Activated T-helper 1 cell treated with anti-CD3 and anti-CD28 coated beads, Interleukin-12 subunit alpha, Interleukin-12 subunit beta, Interleukin-2, Interleukin-4 antibody, amounts not matched to agents 30 ng/mL and 10 ng/mL and 1 ng/mL, durations not matched to agents 14 hours and 24 hours and 36 hours (primary cell): ENCODE results near the gene IFRD2. TPM values are rescaled to one million over a fixed set of nuclear protein-coding genes. Genes with fewer than 3 reads are reported as not detected.
"Not testable (repeated sequence)": the region's sequence is repeated elsewhere in the genome, so short reads cannot be mapped to it uniquely, and the experiment has no call there.

ENCODE experiments used
- DNase-seq: peaks from one replicate; pipeline ENCODE4 v3.0.0; 2021; ENCODE audit warnings: low spot score
- H3K27ac Mint-ChIP-seq: one replicate; pipeline ENCODE4 v1.8.0; 2021; ENCODE audit warnings: mild to moderate bottlenecking, mixed read lengths
- H3K27me3 Mint-ChIP-seq: one replicate; pipeline ENCODE4 v1.8.0; 2022; ENCODE audit warnings: mild to moderate bottlenecking, moderate library complexity, mixed read lengths; ENCODE audit not compliant: insufficient read depth
- H3K36me3 Mint-ChIP-seq: one replicate; pipeline ENCODE4 v1.8.0; 2021; ENCODE audit warnings: low read depth, mixed read lengths
- H3K4me1 Mint-ChIP-seq: one replicate; pipeline ENCODE4 v1.8.0; 2021; ENCODE audit warnings: low read depth, mixed read lengths
- H3K4me3 Mint-ChIP-seq: one replicate; pipeline ENCODE4 v1.8.0; 2021; ENCODE audit warnings: mild to moderate bottlenecking, moderate library complexity, mixed read lengths
- H3K9me3 Mint-ChIP-seq: one replicate; pipeline ENCODE4 v1.8.0; 2021; ENCODE audit warnings: mixed read lengths
- intact Hi-C: fragments of 100-400 bp; cut with micrococcal nuclease; formaldehyde crosslinking; loops from one replicate; pipeline ENCODE4 v1.15.1; 2024
- total RNA-seq: library from RNA; stranded (reverse); gene quantifications from 2 replicates; pipeline ENCODE4 v1.2.3, GENCODE V29; 2022

IFRD2 gene
- total RNA-seq, 1 donor from 2014 or later: 215 TPM

- Mint-ChIP-seq H3K27me3 (peaks cover 36% of the 10 kb centered on the region), H3K9me3 (no peaks in the 10 kb centered on the region), H3K4me1 (peaks cover 16% of the 10 kb centered on the region), H3K4me3 (no peak within 1 kb of the TSS), H3K36me3 (no peaks in the 10 kb centered on the region), H3K27ac (no peak within 1 kb of the TSS)
- intact Hi-C loops: no loop called here
- no peak for DNase-seq
Observed at GRCh38 chr3:50278880-50279224, 13.4 kb downstream of the IFRD2 start, which contains the start of gene LSMEM2. Gene LSMEM2, plus strand, starts transcription at chr3:50279087. Its CDS starts 27 bp downstream, at chr3:50279114.

DNA sequence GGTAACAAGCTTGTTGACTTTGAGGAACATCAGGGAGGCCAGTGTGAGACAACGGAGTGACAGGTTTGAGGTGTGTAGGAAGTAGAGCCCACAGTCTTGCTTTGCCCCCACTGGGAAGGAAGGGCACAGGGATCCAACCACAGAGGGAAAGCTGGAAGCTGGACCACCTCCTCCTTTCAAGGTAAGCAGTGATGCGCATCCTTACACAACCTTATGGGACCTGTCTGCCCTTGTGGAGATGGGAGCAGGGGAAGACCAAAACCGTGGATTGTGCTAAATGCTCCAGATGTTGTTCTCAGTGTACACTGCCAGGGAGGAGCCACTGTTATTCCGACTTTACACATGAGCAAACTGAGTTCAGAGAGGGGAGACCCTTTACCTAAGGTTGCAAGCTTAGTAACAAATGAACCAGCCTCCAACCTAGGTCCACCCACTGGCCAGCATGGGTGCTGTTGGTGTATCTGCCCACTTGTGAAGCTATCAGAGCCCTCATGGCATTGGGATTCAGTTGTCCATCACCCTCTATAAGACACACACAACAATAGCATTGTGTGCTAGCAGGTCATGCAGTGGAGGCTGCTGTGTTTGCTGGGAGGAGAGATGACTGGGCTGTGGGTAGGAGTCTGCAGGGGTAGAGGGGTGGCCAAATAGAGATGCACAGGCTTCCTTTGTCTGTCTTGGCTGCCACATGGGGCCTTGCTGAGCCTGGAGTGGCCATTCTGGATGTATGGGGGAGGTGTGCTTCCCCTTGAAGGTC, 13.9 kb downstream of the IFRD2 start:
- DNase-seq: no peak
- Mint-ChIP-seq H3K36me3 (no peaks in the 10 kb centered on the region), H3K4me1 (peaks cover 16% of the 10 kb centered on the region), H3K4me3 (no peak overlapping the region), H3K27ac (no peak overlapping the region), H3K27me3 (peaks cover 36% of the 10 kb centered on the region), H3K9me3 (no peaks in the 10 kb centered on the region)
- intact Hi-C loops: no loop called here

GRCh38 chr3:50276762-50277101, 15.5 kb downstream of the IFRD2 start:
- intact Hi-C loops: no loop called here
- H3K4me1 Mint-ChIP-seq: peaks cover 21% of the 10 kb centered on the region
- H3K9me3 Mint-ChIP-seq: no peaks in the 10 kb centered on the region
- no peaks in the 10 kb centered on the region for H3K36me3 Mint-ChIP-seq
- no peak overlapping the region for H3K27ac Mint-ChIP-seq
- H3K4me3 Mint-ChIP-seq: no peak overlapping the region
- DNase-seq: no peak
- peaks cover 40% of the 10 kb centered on the region for H3K27me3 Mint-ChIP-seq

DNA sequence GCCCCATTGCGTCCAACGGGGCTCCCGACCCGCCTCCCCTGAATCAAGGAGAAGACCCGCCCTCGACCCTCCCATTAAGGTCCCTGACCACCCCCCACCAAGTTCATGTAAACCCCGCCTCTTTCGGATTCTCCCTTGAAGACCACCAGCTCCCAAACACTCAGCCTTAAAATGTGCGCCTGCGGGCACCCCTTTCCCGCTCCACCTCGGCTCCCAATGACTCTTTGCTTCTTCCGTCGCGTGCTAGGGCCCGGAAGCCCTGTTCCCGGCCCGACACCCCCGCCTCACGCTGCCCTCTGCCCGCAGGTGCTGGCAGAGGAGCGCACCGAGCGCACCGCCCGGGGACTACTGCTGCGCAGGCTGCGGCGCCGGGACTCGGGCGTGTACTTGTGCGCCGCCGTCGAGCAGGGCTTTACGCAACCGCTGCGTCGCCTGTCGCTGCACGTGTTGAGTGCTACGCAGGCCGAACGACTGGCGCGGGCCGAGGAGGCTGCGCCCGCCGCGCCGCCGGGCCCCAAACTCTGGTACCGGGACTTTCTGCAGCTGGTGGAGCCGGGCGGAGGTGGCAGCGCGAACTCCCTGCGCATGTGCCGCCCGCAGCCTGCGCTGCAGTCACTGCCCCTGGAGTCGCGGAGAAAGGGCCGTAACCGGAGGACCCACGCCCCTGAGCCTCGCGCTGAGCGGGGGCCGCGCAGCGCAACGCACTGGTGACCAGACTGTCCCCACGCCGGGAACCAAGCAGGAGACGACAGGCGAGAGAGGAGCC, 16.1 kb downstream of the IFRD2 start:
- H3K27me3 Mint-ChIP-seq: peaks cover 40% of the 10 kb centered on the region
- peak overlapping the region; percentile 40 for H3K27ac Mint-ChIP-seq
- H3K4me1 Mint-ChIP-seq: peaks cover 21% of the 10 kb centered on the region
- intact Hi-C loops: no loop called here
- H3K9me3 Mint-ChIP-seq: no peaks in the 10 kb centered on the region
- no peak for DNase-seq
- H3K4me3 Mint-ChIP-seq: no peak overlapping the region
- H3K36me3 Mint-ChIP-seq: no peaks in the 10 kb centered on the region

- peaks cover 21% of the 10 kb centered on the region for H3K4me1 Mint-ChIP-seq
Observed at GRCh38 chr3:50275141-50275995, 16.9 kb downstream of the IFRD2 start.

GRCh38 chr3:50274371-50275104, 17.7 kb downstream of the IFRD2 start:
- no peaks in the 10 kb centered on the region for H3K36me3 Mint-ChIP-seq
- no peak overlapping the region for H3K27ac Mint-ChIP-seq
- H3K4me1 Mint-ChIP-seq: peaks cover 21% of the 10 kb centered on the region
- H3K4me3 Mint-ChIP-seq: peak overlapping the region; percentile 41
- DNase-seq: peak; percentile 62
- peaks cover 40% of the 10 kb centered on the region for H3K27me3 Mint-ChIP-seq
- intact Hi-C loops: loop anchor here (1.0 kb wide), 1 partner anchor 50 kb away; no protein-coding TSS in a partner anchor
- no peaks in the 10 kb centered on the region for H3K9me3 Mint-ChIP-seq

More at GRCh38 chr3:50275141-50275995, 16.9 kb downstream of the IFRD2 start:
- intact Hi-C loops: no loop called here
- Mint-ChIP-seq H3K4me3 (no peak overlapping the region), H3K9me3 (no peaks in the 10 kb centered on the region), H3K27me3 (peaks cover 40% of the 10 kb centered on the region), H3K27ac (peak overlapping the region; percentile 40), H3K36me3 (no peaks in the 10 kb centered on the region)
- no peak for DNase-seq

DNA sequence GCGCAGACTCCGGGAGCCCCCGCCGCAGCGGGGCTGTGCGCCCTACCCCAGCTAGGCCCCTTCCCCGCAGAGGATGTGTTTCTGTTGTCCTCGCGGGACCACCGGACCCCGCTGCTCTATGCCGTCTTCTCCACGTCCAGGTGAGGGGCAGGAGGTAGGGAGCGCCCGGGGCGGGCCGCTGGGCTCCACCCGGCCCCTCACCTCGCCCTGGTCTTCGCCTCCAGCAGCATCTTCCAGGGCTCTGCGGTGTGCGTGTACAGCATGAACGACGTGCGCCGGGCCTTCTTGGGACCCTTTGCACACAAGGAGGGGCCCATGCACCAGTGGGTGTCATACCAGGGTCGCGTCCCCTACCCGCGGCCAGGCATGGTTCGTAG, 18.6 kb downstream of the IFRD2 start:
- intact Hi-C loops: loop anchor here (1.0 kb wide), 6 partner anchors 13 to 152 kb away; no protein-coding TSS in a partner anchor
- H3K4me3 Mint-ChIP-seq: no peak overlapping the region
- H3K27me3 Mint-ChIP-seq: peaks cover 39% of the 10 kb centered on the region
- no peak for DNase-seq
- no peaks in the 10 kb centered on the region for H3K36me3 Mint-ChIP-seq
- peaks cover 21% of the 10 kb centered on the region for H3K4me1 Mint-ChIP-seq
- H3K9me3 Mint-ChIP-seq: no peaks in the 10 kb centered on the region
- H3K27ac Mint-ChIP-seq: no peak overlapping the region

GRCh38 chr3:50272911-50273688, 19.1 kb downstream of the IFRD2 start:
- Mint-ChIP-seq H3K27me3 (peaks cover 39% of the 10 kb centered on the region), H3K4me3 (peak overlapping the region; percentile 71), H3K4me1 (peaks cover 21% of the 10 kb centered on the region), H3K9me3 (no peaks in the 10 kb centered on the region), H3K27ac (no peak overlapping the region), H3K36me3 (no peaks in the 10 kb centered on the region)
- intact Hi-C loops: loop anchor here (1.0 kb wide), 5 partner anchors 13 to 152 kb away; no protein-coding TSS in a partner anchor
- DNase-seq: peak; percentile 82

DNA sequence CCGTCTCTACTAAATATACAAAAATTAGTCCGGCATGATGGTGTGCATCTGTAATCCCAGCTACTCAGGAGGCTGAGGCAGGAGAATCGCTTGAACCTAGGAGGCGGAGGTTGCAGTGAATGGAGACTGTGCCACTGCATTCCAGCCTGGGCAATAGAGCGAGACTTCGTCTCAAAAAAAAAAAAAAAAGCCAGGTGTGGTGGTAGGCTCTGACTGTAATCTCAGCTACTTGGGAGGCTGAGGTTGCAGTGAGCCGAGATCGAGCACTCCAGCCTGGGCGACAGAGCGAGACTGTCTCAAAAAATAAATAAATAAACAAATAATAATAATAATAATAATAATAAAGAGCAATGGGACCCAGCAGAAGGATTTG, 19.7 kb downstream of the IFRD2 start:
- H3K4me1 Mint-ChIP-seq: peaks cover 21% of the 10 kb centered on the region
- H3K36me3 Mint-ChIP-seq, intact Hi-C loops, H3K27ac Mint-ChIP-seq, H3K9me3 Mint-ChIP-seq, DNase-seq, H3K4me3 Mint-ChIP-seq: not testable (repeated sequence)
- peaks cover 36% of the 10 kb centered on the region for H3K27me3 Mint-ChIP-seq

DNA sequence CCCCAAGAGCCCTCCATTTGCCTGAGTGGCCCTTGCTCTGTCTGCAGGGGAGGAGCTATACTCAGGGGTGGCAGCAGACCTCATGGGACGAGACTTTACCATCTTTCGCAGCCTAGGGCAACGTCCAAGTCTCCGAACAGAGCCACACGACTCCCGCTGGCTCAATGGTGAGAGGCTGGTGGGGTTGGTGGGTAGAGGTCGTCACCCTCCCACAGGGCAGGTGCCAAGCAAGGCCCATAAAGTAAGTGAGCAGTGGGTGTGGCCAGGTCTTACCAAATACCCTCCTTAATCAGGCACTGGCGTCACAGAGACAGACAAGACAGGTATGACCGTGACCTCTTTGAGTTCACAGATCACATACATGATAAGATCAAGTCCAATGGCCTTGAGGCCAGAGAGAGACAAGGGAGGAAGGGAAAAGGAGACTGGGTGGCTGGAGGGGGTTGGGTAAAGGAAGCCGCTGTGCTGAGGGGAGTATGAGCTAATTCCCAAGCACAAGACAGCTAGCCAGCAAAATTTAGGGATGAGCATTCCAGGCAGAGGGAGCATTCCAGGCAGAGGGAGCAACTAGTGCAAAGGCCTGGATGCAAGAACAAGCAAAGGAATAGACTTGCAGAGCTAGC, 20.8 kb downstream of the IFRD2 start:
- no peak for DNase-seq
- Mint-ChIP-seq H3K4me3 (no peak overlapping the region), H3K36me3 (no peaks in the 10 kb centered on the region), H3K4me1 (peaks cover 21% of the 10 kb centered on the region), H3K27ac (no peak overlapping the region), H3K27me3 (peaks cover 34% of the 10 kb centered on the region), H3K9me3 (no peaks in the 10 kb centered on the region)
- intact Hi-C loops: no loop called here

DNA sequence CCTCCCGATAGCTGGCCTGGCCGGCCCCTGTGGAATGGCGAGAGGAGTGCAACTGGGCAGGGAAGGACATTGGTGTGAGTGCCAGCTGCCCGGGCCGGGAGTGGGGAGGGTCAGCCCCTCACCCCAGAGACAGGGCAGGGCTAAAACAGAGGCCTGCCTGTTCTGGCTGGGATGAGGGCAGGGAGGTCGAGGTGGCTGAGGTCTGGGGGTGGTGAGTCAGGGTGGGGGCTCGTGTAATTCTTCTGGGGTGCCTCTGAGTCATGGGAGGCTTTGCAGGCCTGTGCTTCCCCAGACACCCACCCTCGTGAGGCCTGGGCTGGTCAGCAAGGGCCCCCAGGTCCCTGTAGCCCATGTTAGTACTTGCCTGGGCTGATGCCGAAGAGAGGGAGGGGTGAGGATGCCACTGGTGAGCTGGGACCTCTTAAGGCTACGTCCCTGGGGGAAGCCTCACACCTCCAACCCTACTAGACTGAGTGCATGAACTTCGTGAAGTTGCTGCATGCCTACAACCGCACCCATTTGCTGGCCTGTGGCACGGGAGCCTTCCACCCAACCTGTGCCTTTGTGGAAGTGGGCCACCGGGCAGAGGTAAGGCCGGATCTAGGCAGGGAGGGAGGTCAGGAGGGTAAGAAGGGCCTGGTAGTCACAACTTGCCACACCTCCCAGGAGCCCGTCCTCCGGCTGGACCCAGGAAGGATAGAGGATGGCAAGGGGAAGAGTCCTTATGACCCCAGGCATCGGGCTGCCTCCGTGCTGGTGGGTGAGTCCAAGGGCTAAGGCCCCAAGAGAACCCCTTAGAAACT, 21.6 kb downstream of the IFRD2 start:
- H3K4me1 Mint-ChIP-seq: peaks cover 16% of the 10 kb centered on the region
- no peak overlapping the region for H3K27ac Mint-ChIP-seq
- no peak for DNase-seq
- no peaks in the 10 kb centered on the region for H3K36me3 Mint-ChIP-seq
- no peak overlapping the region for H3K4me3 Mint-ChIP-seq
- intact Hi-C loops: no loop called here
- H3K27me3 Mint-ChIP-seq: peaks cover 31% of the 10 kb centered on the region
- H3K9me3 Mint-ChIP-seq: no peaks in the 10 kb centered on the region
